ENCODE measurements around the gene SRMS.
A peak's percentile ranks its signal among the peaks of the same experiment; 100 is the strongest.
"Not testable (repeated sequence)": the region's sequence is repeated elsewhere in the genome, so short reads cannot be mapped to it uniquely, and the experiment has no call there.

The SRMS gene

DNA sequence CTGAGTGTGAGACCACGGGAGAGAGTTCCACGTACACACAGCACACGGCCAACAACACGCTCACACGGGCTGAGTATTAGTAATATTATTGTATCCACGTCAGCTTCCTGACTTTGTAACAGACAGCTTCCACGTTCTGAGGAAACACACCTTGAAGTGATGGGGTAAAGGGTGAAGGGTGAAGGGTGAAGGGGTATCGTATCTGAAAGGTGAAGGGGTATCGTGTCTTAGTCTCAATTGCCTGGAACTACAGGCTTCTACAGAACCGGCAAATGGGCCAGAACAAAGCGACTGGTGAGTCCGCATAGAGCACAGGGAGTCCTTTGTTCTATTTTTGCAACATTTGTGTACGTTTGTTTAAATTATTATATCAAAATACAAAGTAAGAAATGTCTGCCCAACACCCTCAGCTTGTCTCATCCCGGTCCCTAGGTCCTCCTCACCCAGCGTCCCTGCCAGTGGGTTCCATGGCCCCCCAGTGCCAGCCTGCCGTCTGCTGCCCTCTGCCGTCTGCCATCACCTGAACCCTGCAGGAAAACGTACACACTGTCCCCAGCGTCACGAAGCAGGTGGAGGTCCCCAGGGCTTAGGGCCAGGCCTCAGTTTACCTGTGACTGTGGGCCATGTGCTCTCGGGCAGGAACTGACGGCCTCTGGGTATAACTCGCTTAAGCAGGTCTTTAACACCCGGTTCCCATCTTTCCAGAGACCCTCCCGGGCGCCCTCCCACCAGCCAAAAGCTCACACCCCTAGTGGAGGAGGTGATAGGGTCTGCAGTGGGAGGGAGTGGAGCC, 30.9 kb upstream of the SRMS start:
- DNase-seq (ENCODE audit: low read depth in 2 of 2), result no peak

DNA sequence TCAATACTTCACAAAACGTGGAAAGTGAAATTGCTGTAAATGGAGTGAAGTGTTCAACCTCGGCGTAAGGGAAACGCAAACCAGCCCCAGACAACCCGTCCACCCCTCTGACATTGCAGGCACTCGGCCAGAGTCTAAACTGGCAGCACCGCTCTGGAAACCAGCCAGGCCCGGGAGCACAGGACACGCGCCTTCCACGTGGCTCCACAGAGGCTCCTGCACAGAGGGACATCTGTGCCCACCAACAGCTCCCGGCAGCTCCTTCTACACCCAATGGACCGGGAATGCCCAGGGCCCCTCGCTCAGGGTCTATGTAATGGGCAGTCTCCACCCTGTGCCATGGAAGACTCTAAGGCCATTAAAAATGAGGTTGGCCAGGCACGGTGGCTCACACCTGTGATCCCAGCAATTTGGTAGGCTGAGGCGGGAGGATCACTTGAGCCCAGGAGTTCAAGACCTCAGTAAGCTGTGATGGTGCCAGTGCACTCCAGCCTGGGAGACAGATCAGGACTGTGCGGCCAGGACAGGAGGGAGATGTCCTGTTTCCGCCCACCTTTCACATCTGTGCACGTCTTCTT, 29.9 kb upstream of the SRMS start:
- no peak for DNase-seq (ENCODE audit: low read depth in 2 of 2)

- peak in 1 of 2 experiments; percentile 5 for DNase-seq (ENCODE audit: low read depth in 2 of 2)
Observed at GRCh38 chr20:63576311-63576710, 28.8 kb upstream of the SRMS start.

- DNase-seq (ENCODE audit: low read depth in 2 of 2), result no peak
Observed at GRCh38 chr20:63574829-63575743, 27.5 kb upstream of the SRMS start.

DNA sequence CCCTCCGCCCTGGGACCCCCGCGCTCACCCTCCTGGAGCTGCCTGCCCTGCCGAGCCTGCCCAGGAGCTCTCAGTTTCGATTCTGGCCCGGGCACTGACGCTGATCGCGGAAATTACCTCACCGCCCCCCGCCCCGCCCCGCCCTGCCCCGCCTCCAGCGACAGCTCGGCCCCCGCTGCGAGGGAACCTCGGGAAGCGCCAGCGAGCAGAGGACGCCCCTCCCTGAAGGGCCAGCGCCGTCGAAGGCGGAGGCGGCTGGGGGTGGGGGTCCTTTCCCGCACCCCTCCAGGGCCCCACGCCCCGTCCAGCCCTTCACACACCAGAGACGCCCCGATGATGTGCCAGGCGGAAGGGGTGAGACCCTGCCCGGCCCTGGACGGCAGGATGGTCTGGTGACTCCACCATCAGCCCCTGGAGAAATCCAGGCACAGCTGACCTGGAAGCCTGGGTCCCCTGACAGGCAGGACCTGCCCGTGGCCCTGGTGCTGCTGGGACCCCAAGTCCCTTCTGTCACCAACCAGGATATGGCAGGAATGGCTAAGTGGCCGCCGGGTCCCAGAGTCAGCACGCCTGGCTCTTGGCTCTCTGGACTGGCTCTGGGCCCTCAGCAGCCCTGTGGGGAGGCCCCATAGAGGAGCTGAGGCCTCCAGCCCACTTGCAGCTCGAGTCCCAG, 26.7 kb upstream of the SRMS start, which contains the start of gene HELZ2:
HELZ2 (minus strand) TSS at position 84 of the 673 bp plus-strand sequence. CDS start 1,854 bp downstream, outside the sequence.
- peak; percentile 28 to 34 for DNase-seq (ENCODE audit: low read depth in 2 of 2)

- DNase-seq (ENCODE audit: low read depth in 2 of 2), result no peak
Observed at GRCh38 chr20:63573647-63574131, 26.1 kb upstream of the SRMS start.

GRCh38 chr20:63572788-63573646, 25.5 kb upstream of the SRMS start:
- DNase-seq (ENCODE audit: low read depth in 2 of 2), result no peak

- DNase-seq (ENCODE audit: low read depth in 2 of 2), result no peak
Observed at GRCh38 chr20:63572071-63572787, 24.7 kb upstream of the SRMS start.

DNA sequence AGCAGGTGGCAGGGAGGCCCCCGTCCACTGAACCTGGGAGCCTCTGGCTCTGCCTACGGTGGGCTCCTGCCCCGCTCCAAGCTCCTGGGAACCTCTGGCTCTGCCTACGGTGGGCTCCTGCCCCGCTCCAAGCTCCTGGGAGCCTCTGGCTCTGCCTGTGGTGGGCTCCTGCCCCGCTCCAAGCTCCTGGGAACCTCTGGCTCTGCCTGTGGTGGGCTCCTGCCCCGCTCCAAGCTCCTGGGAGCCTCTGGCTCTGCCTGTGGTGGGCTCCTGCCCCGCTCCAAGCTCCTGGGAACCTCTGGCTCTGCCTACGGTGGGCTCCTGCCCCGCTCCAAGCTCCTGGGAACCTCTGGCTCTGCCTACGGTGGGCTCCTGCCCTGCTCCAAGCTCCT, 23.5 kb upstream of the SRMS start:
- not testable (repeated sequence) for DNase-seq (ENCODE audit: low read depth in 2 of 2)

- no peak for DNase-seq (ENCODE audit: low read depth in 2 of 2)
Observed at GRCh38 chr20:63570281-63571086, 22.9 kb upstream of the SRMS start.

DNA sequence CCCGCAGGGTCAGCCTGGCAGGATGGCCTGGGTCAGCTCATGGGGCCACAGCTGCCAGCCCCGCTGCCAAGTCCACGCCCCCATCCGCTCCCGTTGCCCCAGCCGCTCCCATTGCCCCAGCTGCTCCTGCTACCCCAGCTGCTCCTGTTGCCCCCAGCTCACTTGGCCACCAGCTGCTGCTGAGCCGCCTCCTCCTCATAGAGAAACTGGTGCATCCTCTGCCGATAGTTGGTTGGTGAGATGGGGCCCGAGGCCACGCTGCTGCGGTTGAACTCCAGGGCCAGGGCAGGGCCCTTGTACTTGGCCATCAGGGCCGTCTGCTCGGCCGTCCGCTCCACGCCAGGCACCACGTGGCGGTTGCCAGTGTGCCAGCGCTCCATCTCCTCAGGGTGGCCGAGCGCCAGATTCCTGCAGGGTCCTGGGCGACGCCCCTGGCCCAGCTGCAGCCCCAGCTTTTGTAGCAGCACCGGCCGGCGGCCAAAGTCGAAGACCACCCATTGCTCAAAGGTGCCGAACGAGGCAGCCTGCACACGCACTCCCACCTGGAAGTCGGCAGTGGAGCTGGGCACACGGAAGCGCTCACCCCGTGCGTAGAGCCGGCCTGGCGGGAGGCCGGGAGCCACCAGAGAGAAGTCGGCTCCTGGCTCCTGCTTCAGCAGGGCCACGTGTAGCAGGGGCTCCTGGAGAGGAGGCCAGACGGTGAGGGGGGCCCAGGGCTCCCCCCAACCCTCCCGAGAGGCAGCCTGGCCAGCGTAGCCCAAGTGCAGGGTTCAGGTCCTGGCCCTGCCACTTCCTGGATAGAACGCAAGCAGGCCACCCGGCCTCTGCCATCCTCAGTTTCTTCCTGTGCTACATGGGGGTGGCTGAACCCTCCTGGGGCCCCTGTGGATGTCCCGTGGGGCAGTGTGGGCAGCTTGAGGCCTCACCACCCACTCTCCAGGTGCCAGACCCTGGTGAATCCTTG, 21.7 kb upstream of the SRMS start:
- no peak for DNase-seq (ENCODE audit: low read depth in 2 of 2)

GRCh38 chr20:63568170-63568981, 20.8 kb upstream of the SRMS start:
- no peak for DNase-seq (ENCODE audit: low read depth in 2 of 2)

DNA sequence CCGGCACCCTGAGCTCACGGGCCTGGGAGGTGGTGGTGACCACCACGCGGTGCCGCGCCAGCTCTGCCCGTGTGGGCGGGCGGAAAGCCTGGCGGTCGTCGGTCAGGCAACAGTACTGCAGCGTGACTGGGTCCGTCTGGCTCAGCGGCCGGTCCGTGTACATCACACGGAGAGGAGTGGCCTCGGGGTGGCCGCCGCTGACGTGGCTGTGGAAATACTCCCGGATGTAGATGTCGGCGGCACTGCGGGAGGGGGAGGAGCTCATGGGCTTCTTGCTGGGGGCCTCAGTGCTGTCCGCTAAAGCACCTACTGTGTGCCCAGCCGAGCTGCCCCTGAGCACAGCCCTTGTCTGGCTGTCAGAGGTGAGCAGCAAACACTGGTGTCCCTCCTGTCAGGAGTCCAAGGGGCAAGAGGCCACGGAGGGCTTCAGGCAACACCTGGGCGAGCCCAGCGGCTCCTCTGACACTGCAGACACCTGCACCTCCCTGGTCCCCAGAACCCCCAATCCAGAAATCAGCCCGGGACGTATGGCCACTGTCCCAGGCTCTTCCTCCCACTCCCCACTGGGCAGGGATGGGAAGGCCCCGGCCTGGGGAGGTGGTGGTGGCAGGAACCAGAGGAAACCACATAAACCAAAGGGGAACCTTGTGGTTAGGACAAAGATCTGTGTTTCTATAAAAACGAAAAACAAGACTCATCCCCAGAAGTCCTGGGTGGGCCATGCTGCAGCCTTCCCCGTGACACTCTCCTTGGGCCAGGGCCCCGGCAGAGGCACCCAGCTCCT, 20.0 kb upstream of the SRMS start:
- DNase-seq (ENCODE audit: low read depth in 2 of 2), result no peak

DNA sequence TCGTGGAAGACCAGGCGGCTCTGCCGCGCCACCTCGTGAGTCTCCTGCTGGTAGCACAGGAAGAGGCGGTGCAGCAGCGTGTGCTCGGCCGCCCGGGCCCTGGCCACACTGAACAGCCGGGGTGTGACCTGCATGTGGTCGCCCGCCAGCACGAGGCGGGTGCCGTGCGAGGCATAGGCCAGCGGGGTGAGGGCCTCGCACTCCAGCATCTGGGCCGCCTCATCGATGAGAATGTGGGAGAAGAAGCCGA, 19.5 kb upstream of the SRMS start:
- DNase-seq (ENCODE audit: low read depth in 2 of 2), result no peak

DNA sequence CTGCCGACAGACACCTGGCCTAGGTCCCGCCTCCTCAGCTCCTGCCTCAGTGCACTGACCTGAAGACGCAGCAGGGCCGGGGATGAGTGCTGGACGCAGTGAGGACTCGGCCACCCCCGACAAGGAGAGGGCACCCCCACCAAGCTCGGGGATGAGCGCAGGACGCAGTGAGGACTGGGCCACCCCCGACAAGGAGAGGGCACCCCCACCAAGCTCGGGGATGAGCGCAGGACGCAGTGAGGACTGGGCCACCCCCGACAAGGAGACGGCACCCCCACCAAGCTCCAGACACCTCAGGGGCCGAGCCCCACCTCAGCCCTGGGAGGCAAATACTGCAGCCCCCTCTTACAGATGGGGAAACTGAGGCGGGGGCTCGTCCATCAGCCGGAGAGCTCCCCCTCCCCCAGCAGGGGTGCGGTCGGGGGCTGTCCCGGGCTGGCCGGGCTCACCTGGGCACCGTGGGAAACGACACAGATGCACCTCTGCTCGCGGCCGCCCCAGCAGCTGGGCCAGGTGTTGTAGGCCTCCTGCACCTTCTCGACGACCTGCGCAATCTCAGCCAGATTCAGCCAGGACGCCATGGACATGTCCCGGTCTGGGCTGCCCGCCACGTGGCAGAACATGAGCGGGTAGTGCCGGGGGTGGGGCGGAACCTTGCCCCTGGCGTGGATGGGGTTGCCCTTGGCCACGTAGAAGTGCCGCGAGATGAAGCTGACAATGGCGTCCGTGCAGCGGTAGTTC, 19.0 kb upstream of the SRMS start:
- no peak for DNase-seq (ENCODE audit: low read depth in 2 of 2)
